GM18505 (cell line): ENCODE results near the gene PLP1.
"Not testable (repeated sequence)": the region's sequence is repeated elsewhere in the genome, so short reads cannot be mapped to it uniquely, and the experiment has no call there.

Experiments used
- ATAC-seq: cut with Tn5 transposase; IDR thresholded peaks from one replicate; pipeline ENCODE4 v1.9.1; 2021; ENCODE audit not compliant: unreplicated experiment
- POLR2A ChIP-seq: IDR thresholded peaks from 4 replicates; pipeline ENCODE4 v1.6.1; 2011; ENCODE audit warnings: borderline replicate concordance; ENCODE audit not compliant: insufficient read depth, insufficient read length; ENCODE audit errors: extremely low read depth

Gene PLP1

GRCh38 chrX:103758555-103758954 is 18.1 kb upstream of the PLP1 start:
- ATAC-seq: no peak

GRCh38 chrX:103763541-103763940 is 13.1 kb upstream of the PLP1 start:
- not testable (repeated sequence) for ATAC-seq

More at GRCh38 chrX:103758555-103758954, 18.1 kb upstream of the PLP1 start:
- TF ChIP-seq POLR2A: no peak

GRCh38 chrX:103766813-103767555 is 9.7 kb upstream of the PLP1 start:
- not testable (repeated sequence) for ATAC-seq

GRCh38 chrX:103773445-103773844 is 3.2 kb upstream of the PLP1 start:
- ATAC-seq: no peak
- no peak for TF ChIP-seq POLR2A

GRCh38 chrX:103774070-103774642 is 2.5 kb upstream of the PLP1 start:
- no peak for ATAC-seq
- TF ChIP-seq POLR2A: no peak

GRCh38 chrX:103779141-103779789 is 2.6 kb downstream of the PLP1 start:
- no peak for ATAC-seq
- no peak for TF ChIP-seq POLR2A

GRCh38 chrX:103780336-103781061 is 3.9 kb downstream of the PLP1 start:
- ATAC-seq: no peak
- TF ChIP-seq POLR2A: no peak

- no peak for ATAC-seq
- TF ChIP-seq POLR2A: no peak
Measured at GRCh38 chrX:103781062-103781402, 4.4 kb downstream of the PLP1 start.

GRCh38 chrX:103781706-103782105 is 5.1 kb downstream of the PLP1 start:
- ATAC-seq: no peak
- no peak for TF ChIP-seq POLR2A

- ATAC-seq: no peak
- TF ChIP-seq POLR2A: no peak
Measured at GRCh38 chrX:103782640-103783039, 6.0 kb downstream of the PLP1 start.

GRCh38 chrX:103783196-103783595 is 6.6 kb downstream of the PLP1 start:
- TF ChIP-seq POLR2A: no peak
- ATAC-seq: no peak

- no peak for ATAC-seq
- no peak for TF ChIP-seq POLR2A
Measured at GRCh38 chrX:103783971-103784370, 7.3 kb downstream of the PLP1 start.

GRCh38 chrX:103789004-103789403 is 12.4 kb downstream of the PLP1 start:
- TF ChIP-seq POLR2A: no peak
- peak; percentile 96 for ATAC-seq

GRCh38 chrX:103791228-103791627 is 14.6 kb downstream of the PLP1 start:
- no peak for TF ChIP-seq POLR2A
- no peak for ATAC-seq
